SK-N-SH (cell line): ENCODE measurements around the gene IQSEC1.

Experiments
- EZH2phosphoT487 ChIP-seq: fragments of 200-600 bp; sonication (generic); IDR thresholded peaks from 2 replicates; pipeline ENCODE4 v1.6.1; 2017; ENCODE audit warnings: low read depth, mixed run types, mild to moderate bottlenecking, antibody characterized with exemption, moderate library complexity, borderline replicate concordance
- GATA2 ChIP-seq: sonication (generic); formaldehyde crosslinking; IDR thresholded peaks from 2 replicates; pipeline ENCODE4 v1.5.0; 2020; ENCODE audit warnings: mild to moderate bottlenecking, missing genetic modification reagents
- NRF1 ChIP-seq: IDR thresholded peaks from 2 replicates; pipeline ENCODE4 v1.6.1; 2012; ENCODE audit warnings: low read depth, mild to moderate bottlenecking, low read length
- POLR2AphosphoS5 ChIP-seq: IDR thresholded peaks from 2 replicates; pipeline ENCODE4 v1.6.1; 2012; ENCODE audit warnings: low read depth, low read length
- RAD21 ChIP-seq: IDR thresholded peaks from 2 replicates; pipeline ENCODE4 v1.6.1; 2012; ENCODE audit warnings: mild to moderate bottlenecking, low read length
- RCOR1 ChIP-seq: fragments of 150-350 bp; IDR thresholded peaks from 2 replicates; pipeline ENCODE4 v1.6.1; 2017; ENCODE audit warnings: antibody characterized with exemption, low read length
- RFX5 ChIP-seq: IDR thresholded peaks from 2 replicates; pipeline ENCODE4 v1.6.1; 2012; ENCODE audit warnings: mild to moderate bottlenecking, improper control_type of control experiment, low read length
- TCF12 ChIP-seq: IDR thresholded peaks from 2 replicates; pipeline ENCODE4 v1.4.0; 2012
- TF ChIP-seq, protein P1 (sequence below): fragments of 200-600 bp; sonication (generic); IDR thresholded peaks from 2 replicates; pipeline ENCODE4 v1.6.1; 2017; ENCODE audit warnings: antibody characterized with exemption, mild to moderate bottlenecking, moderate library complexity
- TF ChIP-seq, protein P2 (sequence below): IDR thresholded peaks from 2 replicates; pipeline ENCODE4 v1.4.0; 2012; ENCODE audit warnings: low read depth, borderline replicate concordance
- TF ChIP-seq, protein P3 (sequence below): IDR thresholded peaks from 2 replicates; pipeline ENCODE4 v1.4.0; 2012; ENCODE audit warnings: low read depth, borderline replicate concordance
- TF ChIP-seq, protein P4 (sequence below): IDR thresholded peaks from 2 replicates; pipeline ENCODE4 v1.6.1; 2012; ENCODE audit warnings: mild to moderate bottlenecking, low read depth, low read length, moderate library complexity

DNA sequence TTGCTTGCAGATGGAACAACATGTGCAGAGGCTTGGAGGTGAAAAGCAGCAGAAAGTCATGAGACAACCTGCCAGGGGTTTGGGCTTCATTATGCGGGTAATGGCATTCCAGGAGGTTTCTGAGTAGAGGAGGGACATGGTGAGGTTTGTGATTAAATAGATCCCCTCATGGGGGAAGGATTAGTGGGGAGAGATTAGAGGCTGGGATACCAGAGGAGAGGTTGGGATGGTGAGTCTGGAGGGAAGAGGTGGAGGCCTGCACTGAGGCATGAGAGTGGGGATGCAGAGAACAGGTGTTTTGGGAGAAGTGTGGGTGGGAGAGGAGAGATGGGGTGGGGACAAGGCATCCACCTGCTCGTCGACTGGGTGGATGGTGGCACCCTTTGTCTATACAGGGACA, 6.8 kb upstream of the IQSEC1 start:
- TF ChIP-seq, protein P1, sequence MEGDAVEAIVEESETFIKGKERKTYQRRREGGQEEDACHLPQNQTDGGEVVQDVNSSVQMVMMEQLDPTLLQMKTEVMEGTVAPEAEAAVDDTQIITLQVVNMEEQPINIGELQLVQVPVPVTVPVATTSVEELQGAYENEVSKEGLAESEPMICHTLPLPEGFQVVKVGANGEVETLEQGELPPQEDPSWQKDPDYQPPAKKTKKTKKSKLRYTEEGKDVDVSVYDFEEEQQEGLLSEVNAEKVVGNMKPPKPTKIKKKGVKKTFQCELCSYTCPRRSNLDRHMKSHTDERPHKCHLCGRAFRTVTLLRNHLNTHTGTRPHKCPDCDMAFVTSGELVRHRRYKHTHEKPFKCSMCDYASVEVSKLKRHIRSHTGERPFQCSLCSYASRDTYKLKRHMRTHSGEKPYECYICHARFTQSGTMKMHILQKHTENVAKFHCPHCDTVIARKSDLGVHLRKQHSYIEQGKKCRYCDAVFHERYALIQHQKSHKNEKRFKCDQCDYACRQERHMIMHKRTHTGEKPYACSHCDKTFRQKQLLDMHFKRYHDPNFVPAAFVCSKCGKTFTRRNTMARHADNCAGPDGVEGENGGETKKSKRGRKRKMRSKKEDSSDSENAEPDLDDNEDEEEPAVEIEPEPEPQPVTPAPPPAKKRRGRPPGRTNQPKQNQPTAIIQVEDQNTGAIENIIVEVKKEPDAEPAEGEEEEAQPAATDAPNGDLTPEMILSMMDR = no peak
- no peak for TF ChIP-seq POLR2AphosphoS5
- TF ChIP-seq GATA2 = no peak
- no peak for TF ChIP-seq NRF1
- no peak for TF ChIP-seq EZH2phosphoT487
- no peak for TF ChIP-seq RFX5
- no peak for TF ChIP-seq RAD21
- TF ChIP-seq TCF12 = no peak
- TF ChIP-seq, protein P2, sequence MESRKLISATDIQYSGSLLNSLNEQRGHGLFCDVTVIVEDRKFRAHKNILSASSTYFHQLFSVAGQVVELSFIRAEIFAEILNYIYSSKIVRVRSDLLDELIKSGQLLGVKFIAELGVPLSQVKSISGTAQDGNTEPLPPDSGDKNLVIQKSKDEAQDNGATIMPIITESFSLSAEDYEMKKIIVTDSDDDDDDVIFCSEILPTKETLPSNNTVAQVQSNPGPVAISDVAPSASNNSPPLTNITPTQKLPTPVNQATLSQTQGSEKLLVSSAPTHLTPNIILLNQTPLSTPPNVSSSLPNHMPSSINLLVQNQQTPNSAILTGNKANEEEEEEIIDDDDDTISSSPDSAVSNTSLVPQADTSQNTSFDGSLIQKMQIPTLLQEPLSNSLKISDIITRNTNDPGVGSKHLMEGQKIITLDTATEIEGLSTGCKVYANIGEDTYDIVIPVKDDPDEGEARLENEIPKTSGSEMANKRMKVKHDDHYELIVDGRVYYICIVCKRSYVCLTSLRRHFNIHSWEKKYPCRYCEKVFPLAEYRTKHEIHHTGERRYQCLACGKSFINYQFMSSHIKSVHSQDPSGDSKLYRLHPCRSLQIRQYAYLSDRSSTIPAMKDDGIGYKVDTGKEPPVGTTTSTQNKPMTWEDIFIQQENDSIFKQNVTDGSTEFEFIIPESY = no peak
- TF ChIP-seq, protein P3, sequence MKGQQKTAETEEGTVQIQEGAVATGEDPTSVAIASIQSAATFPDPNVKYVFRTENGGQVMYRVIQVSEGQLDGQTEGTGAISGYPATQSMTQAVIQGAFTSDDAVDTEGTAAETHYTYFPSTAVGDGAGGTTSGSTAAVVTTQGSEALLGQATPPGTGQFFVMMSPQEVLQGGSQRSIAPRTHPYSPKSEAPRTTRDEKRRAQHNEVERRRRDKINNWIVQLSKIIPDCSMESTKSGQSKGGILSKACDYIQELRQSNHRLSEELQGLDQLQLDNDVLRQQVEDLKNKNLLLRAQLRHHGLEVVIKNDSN = no peak
- TF ChIP-seq, protein P4, sequence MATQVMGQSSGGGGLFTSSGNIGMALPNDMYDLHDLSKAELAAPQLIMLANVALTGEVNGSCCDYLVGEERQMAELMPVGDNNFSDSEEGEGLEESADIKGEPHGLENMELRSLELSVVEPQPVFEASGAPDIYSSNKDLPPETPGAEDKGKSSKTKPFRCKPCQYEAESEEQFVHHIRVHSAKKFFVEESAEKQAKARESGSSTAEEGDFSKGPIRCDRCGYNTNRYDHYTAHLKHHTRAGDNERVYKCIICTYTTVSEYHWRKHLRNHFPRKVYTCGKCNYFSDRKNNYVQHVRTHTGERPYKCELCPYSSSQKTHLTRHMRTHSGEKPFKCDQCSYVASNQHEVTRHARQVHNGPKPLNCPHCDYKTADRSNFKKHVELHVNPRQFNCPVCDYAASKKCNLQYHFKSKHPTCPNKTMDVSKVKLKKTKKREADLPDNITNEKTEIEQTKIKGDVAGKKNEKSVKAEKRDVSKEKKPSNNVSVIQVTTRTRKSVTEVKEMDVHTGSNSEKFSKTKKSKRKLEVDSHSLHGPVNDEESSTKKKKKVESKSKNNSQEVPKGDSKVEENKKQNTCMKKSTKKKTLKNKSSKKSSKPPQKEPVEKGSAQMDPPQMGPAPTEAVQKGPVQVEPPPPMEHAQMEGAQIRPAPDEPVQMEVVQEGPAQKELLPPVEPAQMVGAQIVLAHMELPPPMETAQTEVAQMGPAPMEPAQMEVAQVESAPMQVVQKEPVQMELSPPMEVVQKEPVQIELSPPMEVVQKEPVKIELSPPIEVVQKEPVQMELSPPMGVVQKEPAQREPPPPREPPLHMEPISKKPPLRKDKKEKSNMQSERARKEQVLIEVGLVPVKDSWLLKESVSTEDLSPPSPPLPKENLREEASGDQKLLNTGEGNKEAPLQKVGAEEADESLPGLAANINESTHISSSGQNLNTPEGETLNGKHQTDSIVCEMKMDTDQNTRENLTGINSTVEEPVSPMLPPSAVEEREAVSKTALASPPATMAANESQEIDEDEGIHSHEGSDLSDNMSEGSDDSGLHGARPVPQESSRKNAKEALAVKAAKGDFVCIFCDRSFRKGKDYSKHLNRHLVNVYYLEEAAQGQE = no peak
- no peak for TF ChIP-seq RCOR1
